Measurements from ENCODE around the gene ELN. TPM values are rescaled to one million over a fixed set of nuclear protein-coding genes. Genes with fewer than 3 reads are reported as not detected.
A peak's percentile ranks its signal among the peaks of the same experiment; 100 is the strongest.

The ELN gene
- total RNA-seq, 1 donor from 2014 or later = 83.3 TPM

- no peaks in the 10 kb centered on the region for H3K9me3 ChIP-seq
- H3K4me1 ChIP-seq = peaks cover 59% of the 10 kb centered on the region
- H3K27ac ChIP-seq = peak overlapping the region; percentile 79
- ATAC-seq (no peak), DNase-seq (no peak)
- peaks cover 29% of the 10 kb centered on the region for H3K27me3 ChIP-seq (ENCODE audit: low read depth)
- intact Hi-C loops (cut with DNase I) = no loop called here
- H3K4me3 ChIP-seq = peak overlapping the region; percentile 60
- no peaks in the 10 kb centered on the region for H3K36me3 ChIP-seq
- no peak for TF ChIP-seq CTCF (IDR thresholded peaks at IDR 0.05)
Observed at GRCh38 chr7:74028321-74028838, 407 bp downstream of the ELN start.

GRCh38 chr7:74029089-74029785 is 1.3 kb downstream of the ELN start:
- Histone ChIP-seq H3K27me3 (ENCODE audit: low read depth) (peaks cover 23% of the 10 kb centered on the region), H3K9me3 (no peaks in the 10 kb centered on the region), H3K36me3 (no peaks in the 10 kb centered on the region), H3K4me3 (peak overlapping the region; percentile 60), H3K27ac (peak overlapping the region; percentile 79), H3K4me1 (peaks cover 60% of the 10 kb centered on the region)
- ATAC-seq (no peak), DNase-seq (no peak)
- TF ChIP-seq CTCF (IDR thresholded peaks at IDR 0.05) = no peak
- intact Hi-C loops (cut with DNase I) = no loop called here

- Histone ChIP-seq H3K9me3 (no peaks in the 10 kb centered on the region), H3K36me3 (peaks cover 3% of the 10 kb centered on the region), H3K27me3 (ENCODE audit: low read depth) (peaks cover 23% of the 10 kb centered on the region), H3K27ac (peak overlapping the region; percentile 79), H3K4me3 (peak overlapping the region; percentile 60), H3K4me1 (peaks cover 68% of the 10 kb centered on the region)
- no peak for TF ChIP-seq CTCF (IDR thresholded peaks at IDR 0.05)
- intact Hi-C loops (cut with DNase I) = no loop called here
- DNase-seq (no peak), ATAC-seq (no peak)
Observed at GRCh38 chr7:74029991-74030415, 2.0 kb downstream of the ELN start.

- peaks cover 23% of the 10 kb centered on the region for H3K27me3 ChIP-seq (ENCODE audit: low read depth)
- peak overlapping the region; percentile 49 for H3K27ac ChIP-seq
- H3K4me3 ChIP-seq = peak overlapping the region; percentile 60
- H3K36me3 ChIP-seq = peaks cover 11% of the 10 kb centered on the region
- peaks cover 67% of the 10 kb centered on the region for H3K4me1 ChIP-seq
- no peaks in the 10 kb centered on the region for H3K9me3 ChIP-seq
- DNase-seq (no peak), ATAC-seq (no peak)
- intact Hi-C loops (cut with DNase I) = no loop called here
- TF ChIP-seq CTCF (IDR thresholded peaks at IDR 0.05) = no peak
Observed at GRCh38 chr7:74030861-74031260, 2.9 kb downstream of the ELN start.

- ATAC-seq = no peak
- H3K4me1 ChIP-seq = peaks cover 60% of the 10 kb centered on the region
- peak overlapping the region; percentile 78 for H3K27ac ChIP-seq
- no peak for TF ChIP-seq CTCF (IDR thresholded peaks at IDR 0.05)
- H3K36me3 ChIP-seq = peaks cover 17% of the 10 kb centered on the region
- peak overlapping the region; percentile 60 for H3K4me3 ChIP-seq
- intact Hi-C loops (cut with DNase I) = no loop called here
- no peaks in the 10 kb centered on the region for H3K9me3 ChIP-seq
- H3K27me3 ChIP-seq (ENCODE audit: low read depth) = peaks cover 23% of the 10 kb centered on the region
- DNase-seq = no peak
Observed at GRCh38 chr7:74031403-74032190, 3.6 kb downstream of the ELN start.
